Stimulated activated CD8-positive, alpha-beta memory T cell treated with anti-CD3 and anti-CD28 coated beads, Interleukin-12 subunit alpha, Interleukin-12 subunit beta, amount 100 ng/mL, for 24 hours (primary cell): Measurements from ENCODE around the gene ANKRD60.

Experiments used
- DNase-seq: peaks from one replicate; pipeline ENCODE4 v3.0.0-alpha.2; 2020; ENCODE audit errors: extremely low read depth

Gene ANKRD60

GRCh38 chr20:58228484-58229197 lies at the start of gene ANKRD60:
ANKRD60 (minus strand) TSS chr20:58228653; CDS start chr20:58228653, 0 bp downstream.
- no peak for DNase-seq

GRCh38 chr20:58277578-58278472 lies 49.4 kb upstream of the ANKRD60 start:
- no peak for DNase-seq

GRCh38 chr20:58277107-58277506 lies 48.7 kb upstream of the ANKRD60 start:
- no peak for DNase-seq

GRCh38 chr20:58274384-58274783 lies 45.9 kb upstream of the ANKRD60 start:
- DNase-seq: no peak

- DNase-seq: no peak
These were observed 43.3 kb upstream of the ANKRD60 start for GRCh38 chr20:58271606-58272351.

- no peak for DNase-seq
These were observed 40.6 kb upstream of the ANKRD60 start for GRCh38 chr20:58268936-58269619.

GRCh38 chr20:58268421-58268821 lies 40.0 kb upstream of the ANKRD60 start:
- DNase-seq: no peak

- no peak for DNase-seq
These were observed 39.1 kb upstream of the ANKRD60 start for GRCh38 chr20:58267389-58268215.

GRCh38 chr20:58264271-58264670 lies 35.8 kb upstream of the ANKRD60 start:
- no peak for DNase-seq

- no peak for DNase-seq
These were observed 33.2 kb upstream of the ANKRD60 start for GRCh38 chr20:58261660-58262059.

GRCh38 chr20:58260006-58260405 lies 31.6 kb upstream of the ANKRD60 start:
- no peak for DNase-seq

- DNase-seq: no peak
These were observed 28.4 kb upstream of the ANKRD60 start for GRCh38 chr20:58256842-58257241.

GRCh38 chr20:58256307-58256706 lies 27.9 kb upstream of the ANKRD60 start:
- no peak for DNase-seq

GRCh38 chr20:58254890-58255289 lies 26.4 kb upstream of the ANKRD60 start:
- no peak for DNase-seq

GRCh38 chr20:58251979-58252591 lies 23.6 kb upstream of the ANKRD60 start:
- no peak for DNase-seq

GRCh38 chr20:58251348-58251978 lies 23.0 kb upstream of the ANKRD60 start:
- DNase-seq: no peak

GRCh38 chr20:58246346-58246745 lies 17.9 kb upstream of the ANKRD60 start:
- DNase-seq: no peak

- no peak for DNase-seq
These were observed 17.5 kb upstream of the ANKRD60 start for GRCh38 chr20:58245931-58246330.

- no peak for DNase-seq
These were observed 16.9 kb upstream of the ANKRD60 start for GRCh38 chr20:58245181-58245891.
